ENCODE data around the gene DUSP28.

The DUSP28 gene

DNA sequence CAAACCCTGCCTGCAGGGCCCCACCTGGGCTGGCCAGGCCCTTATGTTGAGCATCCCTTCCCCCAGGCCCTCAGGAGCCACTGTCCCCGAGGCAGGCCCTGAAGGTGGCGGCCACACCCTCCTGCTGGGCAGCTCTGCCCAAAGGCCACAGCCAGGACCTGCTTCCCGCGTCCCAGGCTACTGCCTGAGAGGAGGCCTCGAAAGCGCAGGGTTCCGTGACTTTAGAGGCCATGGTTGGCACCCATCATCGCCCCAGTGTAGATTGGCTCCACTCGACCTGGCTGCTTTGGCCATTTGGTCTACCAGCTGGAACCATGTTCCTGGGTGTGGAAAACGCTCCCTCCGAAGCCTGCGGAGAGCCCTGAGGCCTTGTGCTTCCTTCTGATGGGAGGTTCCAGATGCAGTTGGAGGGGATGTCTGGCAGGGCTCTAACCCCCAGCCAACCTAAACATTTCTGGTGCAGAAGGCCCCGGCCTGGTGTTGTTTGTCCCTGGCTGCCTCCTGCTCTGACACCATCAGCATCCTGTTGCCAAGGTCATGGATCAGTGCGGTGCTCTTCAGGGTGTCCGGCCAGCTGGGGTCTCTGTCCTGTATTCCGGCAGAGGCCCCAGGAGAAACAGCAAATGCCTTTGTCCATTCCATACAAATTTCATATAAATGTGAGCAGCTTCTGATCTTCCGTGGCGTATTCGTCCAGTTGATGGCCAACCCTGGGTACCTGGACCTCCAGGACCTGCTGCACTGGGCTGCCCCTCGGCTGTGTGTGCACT is 41.1 kb downstream of the DUSP28 start:
- no peak for DNase-seq
- Histone ChIP-seq H3K36me3 (ENCODE audit: control insufficient read depth in 4 of 4, insufficient read depth in 4 of 4, low read length in 3 of 4) (peaks cover 4 to 37% (median 9%) of the 10 kb centered on the region in 4 experiments), H3K4me3 (ENCODE audit: control insufficient read depth in 1 of 7, extremely low read depth in 1 of 7, insufficient read depth in 4 of 7, low read depth in 2 of 7, low read length in 6 of 7) (no peak overlapping the region), H3K4me1 (ENCODE audit: control extremely low read depth in 1 of 4, control insufficient read depth in 4 of 4, insufficient read depth in 4 of 4, low read length in 3 of 4) (no peaks in the 10 kb centered on the region), H3K9me3 (ENCODE audit: control extremely low read depth in 1 of 5, control insufficient read depth in 4 of 5, insufficient read depth in 2 of 5, low read depth in 1 of 5, low read length in 4 of 5) (no peaks in the 10 kb centered on the region), H3K27me3 (replicated peaks in 2 of 5; ENCODE audit: control insufficient read depth in 4 of 5, insufficient read depth in 5 of 5, low read length in 4 of 5) (no peaks in the 10 kb centered on the region), H3K27ac (ENCODE audit: insufficient read depth in 1 of 2, low read depth in 1 of 2, low read length in 2 of 2, poor library complexity in 1 of 2, severe bottlenecking in 2 of 2) (no peak overlapping the region)
- POLR2A ChIA-PET, result no interaction called here
- CTCF ChIA-PET, result no interaction called here
- WGBS (ENCODE audit: insufficient coverage), result 91% methylated on average over 20 of the region's 20 CpGs

GRCh38 chr2:240601831-240602160 is 41.6 kb downstream of the DUSP28 start:
- CTCF ChIA-PET, result no interaction called here
- Histone ChIP-seq H3K4me1 (ENCODE audit: control extremely low read depth in 1 of 4, control insufficient read depth in 4 of 4, insufficient read depth in 4 of 4, low read length in 3 of 4) (no peaks in the 10 kb centered on the region), H3K27me3 (replicated peaks in 2 of 5; ENCODE audit: control insufficient read depth in 4 of 5, insufficient read depth in 5 of 5, low read length in 4 of 5) (no peaks in the 10 kb centered on the region), H3K36me3 (ENCODE audit: control insufficient read depth in 4 of 4, insufficient read depth in 4 of 4, low read length in 3 of 4) (peaks cover 1 to 33% (median 8%) of the 10 kb centered on the region in 4 experiments), H3K4me3 (ENCODE audit: control insufficient read depth in 1 of 7, extremely low read depth in 1 of 7, insufficient read depth in 4 of 7, low read depth in 2 of 7, low read length in 6 of 7) (no peak overlapping the region), H3K27ac (ENCODE audit: insufficient read depth in 1 of 2, low read depth in 1 of 2, low read length in 2 of 2, poor library complexity in 1 of 2, severe bottlenecking in 2 of 2) (no peak overlapping the region), H3K9me3 (ENCODE audit: control extremely low read depth in 1 of 5, control insufficient read depth in 4 of 5, insufficient read depth in 2 of 5, low read depth in 1 of 5, low read length in 4 of 5) (no peaks in the 10 kb centered on the region)
- no peak for DNase-seq
- 97% methylated on average over 11 of the region's 11 CpGs for WGBS (ENCODE audit: insufficient coverage)
- POLR2A ChIA-PET, result no interaction called here

DNA sequence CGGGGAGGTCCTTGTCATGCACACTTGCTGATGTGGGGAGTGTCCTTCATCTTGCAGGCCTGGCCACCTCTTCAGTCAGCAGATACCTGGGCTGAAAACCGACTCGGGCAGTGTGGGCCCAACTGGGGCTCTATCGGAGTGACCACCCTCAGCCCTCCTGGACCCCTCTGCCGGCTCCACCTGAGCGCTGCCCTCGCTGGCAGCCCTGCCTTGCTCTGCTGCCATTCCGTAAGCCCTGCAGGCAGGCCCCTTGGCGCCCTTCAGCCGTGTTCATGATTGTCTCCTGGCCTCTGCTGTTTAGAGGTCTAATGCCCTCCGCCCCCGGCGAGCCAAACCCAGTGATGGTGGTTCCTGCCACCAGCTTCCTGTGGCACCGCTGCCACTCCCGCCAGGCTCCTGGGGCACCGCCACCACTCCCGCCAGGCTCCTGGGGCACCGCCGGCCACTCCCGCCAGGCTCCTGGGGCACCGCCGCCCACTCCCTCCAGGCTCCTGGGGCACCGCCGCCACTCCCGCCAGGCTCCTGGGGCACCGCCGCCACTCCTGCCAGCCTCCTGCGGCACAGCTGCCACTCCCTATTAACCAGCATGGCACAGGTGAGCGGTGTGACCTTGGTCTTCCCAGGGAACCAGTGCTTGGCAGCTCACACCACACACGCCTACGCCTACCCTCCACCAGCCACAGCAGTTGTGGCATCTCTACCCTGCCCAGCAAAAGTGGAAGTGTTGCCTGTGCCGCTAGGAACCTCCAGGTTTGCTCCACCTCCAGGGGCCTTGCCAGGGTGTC is 42.3 kb downstream of the DUSP28 start:
- no peak overlapping the region for H3K4me3 ChIP-seq (ENCODE audit: control insufficient read depth in 1 of 7, extremely low read depth in 1 of 7, insufficient read depth in 4 of 7, low read depth in 2 of 7, low read length in 6 of 7)
- no peak for DNase-seq
- H3K27ac ChIP-seq (ENCODE audit: insufficient read depth in 1 of 2, low read depth in 1 of 2, low read length in 2 of 2, poor library complexity in 1 of 2, severe bottlenecking in 2 of 2), result no peak overlapping the region
- H3K36me3 ChIP-seq (ENCODE audit: control insufficient read depth in 4 of 4, insufficient read depth in 4 of 4, low read length in 3 of 4), result peaks cover 0 to 33% (median 8%) of the 10 kb centered on the region in 4 experiments
- ChIA-PET CTCF (no interaction called here), POLR2A (no interaction called here)
- H3K4me1 ChIP-seq (ENCODE audit: control extremely low read depth in 1 of 4, control insufficient read depth in 4 of 4, insufficient read depth in 4 of 4, low read length in 3 of 4), result no peaks in the 10 kb centered on the region
- WGBS (ENCODE audit: insufficient coverage), result 92% methylated on average over 28 of the region's 32 CpGs
- H3K27me3 ChIP-seq (replicated peaks in 2 of 5; ENCODE audit: control insufficient read depth in 4 of 5, insufficient read depth in 5 of 5, low read length in 4 of 5), result no peaks in the 10 kb centered on the region
- no peaks in the 10 kb centered on the region for H3K9me3 ChIP-seq (ENCODE audit: control extremely low read depth in 1 of 5, control insufficient read depth in 4 of 5, insufficient read depth in 2 of 5, low read depth in 1 of 5, low read length in 4 of 5)

DNA sequence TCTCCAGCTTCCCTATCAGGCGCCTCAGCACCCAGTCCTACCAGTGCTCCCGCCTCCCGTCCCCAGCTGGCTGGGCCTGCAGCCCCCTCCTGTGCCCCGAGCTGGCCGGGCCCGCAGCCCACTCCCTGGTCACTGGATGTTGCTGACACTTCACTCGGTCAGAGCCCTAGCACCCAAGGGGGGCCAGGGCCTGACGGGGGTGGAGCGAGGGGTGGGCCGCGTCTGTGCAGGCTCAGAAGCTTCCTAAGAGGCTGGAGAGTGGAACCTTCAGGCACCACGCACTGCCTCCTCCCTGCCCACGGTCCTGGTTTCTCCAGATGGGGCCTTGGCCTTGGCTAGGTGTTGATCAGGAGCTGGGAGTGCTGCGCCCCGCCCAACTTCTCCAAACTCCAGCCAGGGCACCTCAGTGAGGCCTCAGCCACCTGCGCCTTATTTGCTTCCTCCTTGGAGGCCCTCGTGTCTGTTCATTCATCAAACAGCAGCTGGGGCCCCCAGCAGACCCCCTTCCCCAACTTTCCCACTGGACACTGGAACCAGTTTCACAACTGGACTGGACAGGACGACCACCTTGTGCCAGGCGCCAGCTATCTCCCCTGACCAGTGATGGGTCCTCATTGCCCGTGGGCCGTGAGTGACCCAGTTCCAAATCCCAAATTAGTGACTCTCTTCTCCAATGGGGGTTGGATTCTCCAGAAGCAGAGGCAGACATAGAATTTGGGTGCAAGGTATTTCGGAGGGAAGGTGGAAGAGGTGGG is 43.1 kb downstream of the DUSP28 start:
- POLR2A ChIA-PET, result no interaction called here
- no peaks in the 10 kb centered on the region for H3K9me3 ChIP-seq (ENCODE audit: control extremely low read depth in 1 of 5, control insufficient read depth in 4 of 5, insufficient read depth in 2 of 5, low read depth in 1 of 5, low read length in 4 of 5)
- no peaks in the 10 kb centered on the region for H3K4me1 ChIP-seq (ENCODE audit: control extremely low read depth in 1 of 4, control insufficient read depth in 4 of 4, insufficient read depth in 4 of 4, low read length in 3 of 4)
- peaks cover 0 to 27% (median 4%) of the 10 kb centered on the region in 4 experiments for H3K36me3 ChIP-seq (ENCODE audit: control insufficient read depth in 4 of 4, insufficient read depth in 4 of 4, low read length in 3 of 4)
- no peak for DNase-seq
- WGBS (ENCODE audit: insufficient coverage), result 94% methylated on average over 20 of the region's 22 CpGs
- H3K27me3 ChIP-seq (replicated peaks in 2 of 5; ENCODE audit: control insufficient read depth in 4 of 5, insufficient read depth in 5 of 5, low read length in 4 of 5), result no peaks in the 10 kb centered on the region
- no peak overlapping the region for H3K27ac ChIP-seq (ENCODE audit: insufficient read depth in 1 of 2, low read depth in 1 of 2, low read length in 2 of 2, poor library complexity in 1 of 2, severe bottlenecking in 2 of 2)
- CTCF ChIA-PET, result interaction anchor here (0.7 to 1.1 kb wide), 2 partner anchors 9 to 15 kb away, joined by 3 read pairs; no protein-coding TSS in a partner anchor
- no peak overlapping the region for H3K4me3 ChIP-seq (ENCODE audit: control insufficient read depth in 1 of 7, extremely low read depth in 1 of 7, insufficient read depth in 4 of 7, low read depth in 2 of 7, low read length in 6 of 7)

DNA sequence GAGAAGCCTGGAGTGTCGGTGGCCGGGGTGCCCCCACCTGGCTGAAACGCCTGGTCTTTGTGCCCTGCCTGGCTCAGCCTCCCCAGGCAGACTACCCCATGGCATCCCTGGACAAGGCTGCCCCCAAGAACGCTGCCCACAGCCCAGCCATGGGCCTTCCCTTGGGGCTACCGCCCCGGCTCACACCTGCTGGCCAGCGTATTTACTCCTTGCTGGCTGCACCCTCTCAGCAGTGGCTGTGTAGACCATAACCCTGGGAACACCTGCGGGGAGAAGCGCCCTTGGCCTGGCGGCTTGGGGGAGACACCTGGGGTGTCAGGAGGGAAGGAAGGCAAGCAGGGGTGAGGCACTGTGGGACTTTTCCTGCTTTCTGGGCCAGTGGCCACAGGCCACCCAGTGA is 43.7 kb downstream of the DUSP28 start:
- Histone ChIP-seq H3K36me3 (ENCODE audit: control insufficient read depth in 4 of 4, insufficient read depth in 4 of 4, low read length in 3 of 4) (peaks cover 0 to 21% (median 3%) of the 10 kb centered on the region in 4 experiments), H3K27ac (ENCODE audit: insufficient read depth in 1 of 2, low read depth in 1 of 2, low read length in 2 of 2, poor library complexity in 1 of 2, severe bottlenecking in 2 of 2) (no peak overlapping the region), H3K4me1 (ENCODE audit: control extremely low read depth in 1 of 4, control insufficient read depth in 4 of 4, insufficient read depth in 4 of 4, low read length in 3 of 4) (no peaks in the 10 kb centered on the region), H3K9me3 (ENCODE audit: control extremely low read depth in 1 of 5, control insufficient read depth in 4 of 5, insufficient read depth in 2 of 5, low read depth in 1 of 5, low read length in 4 of 5) (no peaks in the 10 kb centered on the region), H3K27me3 (replicated peaks in 2 of 5; ENCODE audit: control insufficient read depth in 4 of 5, insufficient read depth in 5 of 5, low read length in 4 of 5) (no peaks in the 10 kb centered on the region), H3K4me3 (ENCODE audit: control insufficient read depth in 1 of 7, extremely low read depth in 1 of 7, insufficient read depth in 4 of 7, low read depth in 2 of 7, low read length in 6 of 7) (no peak overlapping the region)
- WGBS (ENCODE audit: insufficient coverage), result 99% methylated on average over 9 of the region's 10 CpGs
- ChIA-PET CTCF (interaction anchor here (0.7 to 1.1 kb wide), 2 partner anchors 10 to 15 kb away, joined by 3 read pairs; no protein-coding TSS in a partner anchor), POLR2A (no interaction called here)
- no peak for DNase-seq

GRCh38 chr2:240604291-240604938 is 44.3 kb downstream of the DUSP28 start:
- Histone ChIP-seq H3K9me3 (ENCODE audit: control extremely low read depth in 1 of 5, control insufficient read depth in 4 of 5, insufficient read depth in 2 of 5, low read depth in 1 of 5, low read length in 4 of 5) (no peaks in the 10 kb centered on the region), H3K27ac (ENCODE audit: insufficient read depth in 1 of 2, low read depth in 1 of 2, low read length in 2 of 2, poor library complexity in 1 of 2, severe bottlenecking in 2 of 2) (no peak overlapping the region), H3K27me3 (replicated peaks in 2 of 5; ENCODE audit: control insufficient read depth in 4 of 5, insufficient read depth in 5 of 5, low read length in 4 of 5) (no peaks in the 10 kb centered on the region), H3K4me3 (ENCODE audit: control insufficient read depth in 1 of 7, extremely low read depth in 1 of 7, insufficient read depth in 4 of 7, low read depth in 2 of 7, low read length in 6 of 7) (no peak overlapping the region), H3K36me3 (ENCODE audit: control insufficient read depth in 4 of 4, insufficient read depth in 4 of 4, low read length in 3 of 4) (peaks cover 0 to 16% (median 3%) of the 10 kb centered on the region in 4 experiments), H3K4me1 (ENCODE audit: control extremely low read depth in 1 of 4, control insufficient read depth in 4 of 4, insufficient read depth in 4 of 4, low read length in 3 of 4) (no peaks in the 10 kb centered on the region)
- DNase-seq, result no peak
- POLR2A ChIA-PET, result no interaction called here
- 65% methylated on average over 9 of the region's 11 CpGs for WGBS (ENCODE audit: insufficient coverage)
- CTCF ChIA-PET, result interaction anchor here (1.1 kb wide), 1 partner anchor 10 kb away, joined by 3 read pairs; no protein-coding TSS in a partner anchor

All from common myeloid progenitor, CD34-positive (primary cell).